ENCODE results near the gene MRPS7. TPM values are rescaled to one million over a fixed set of nuclear protein-coding genes. Genes with fewer than 3 reads are reported as not detected.

The MRPS7 gene
- 57.6 TPM for polyA plus RNA-seq (ENCODE audit: insufficient read length)

DNA sequence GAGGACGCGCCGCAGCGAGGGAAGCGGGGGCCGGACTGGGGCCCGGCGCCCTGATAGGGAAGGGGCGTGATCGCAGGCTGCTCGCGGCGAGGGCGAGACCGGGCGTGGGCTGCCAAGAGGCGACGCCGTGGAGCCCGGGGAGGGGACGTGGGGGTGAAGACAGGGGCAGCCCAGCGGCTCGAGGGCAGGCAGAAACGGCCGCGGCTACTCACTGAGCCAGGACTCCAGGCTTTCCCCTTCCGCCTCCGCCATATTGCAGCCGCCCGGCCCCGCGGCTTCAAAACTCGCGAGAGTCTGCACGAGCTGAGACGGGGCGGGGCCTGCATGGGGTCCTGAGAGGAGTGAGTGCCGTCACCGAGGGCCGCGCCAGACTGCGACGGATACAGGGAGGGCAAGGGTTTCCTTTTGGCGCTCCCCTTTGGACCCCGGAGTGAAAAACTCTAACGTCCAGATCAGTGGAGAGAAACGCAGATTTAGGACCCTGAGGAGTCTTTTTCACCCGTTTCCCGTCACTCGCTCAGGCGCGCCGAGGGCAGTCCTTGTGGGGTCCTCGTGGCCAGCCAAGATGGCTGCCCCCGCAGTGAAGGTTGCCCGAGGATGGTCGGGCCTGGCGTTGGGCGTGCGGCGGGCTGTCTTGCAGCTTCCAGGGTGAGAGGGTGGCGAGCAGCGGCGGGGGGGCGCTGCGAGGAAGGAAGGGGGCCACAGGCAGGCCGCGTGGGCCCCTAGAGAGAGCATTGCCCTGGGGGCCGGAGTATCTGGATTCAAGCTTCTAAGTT, at the start of gene MRPS7, which contains the start of gene GGA3:
Gene MRPS7, plus strand, starts transcription at position 544 of the 776 bp plus-strand sequence. Its CDS starts 22 bp downstream, at position 566.
Gene GGA3, minus strand, starts transcription at position 271 of the 776 bp plus-strand sequence. Its CDS starts 19 bp downstream, at position 252.
- peak; percentile 97 for DNase-seq

DNA sequence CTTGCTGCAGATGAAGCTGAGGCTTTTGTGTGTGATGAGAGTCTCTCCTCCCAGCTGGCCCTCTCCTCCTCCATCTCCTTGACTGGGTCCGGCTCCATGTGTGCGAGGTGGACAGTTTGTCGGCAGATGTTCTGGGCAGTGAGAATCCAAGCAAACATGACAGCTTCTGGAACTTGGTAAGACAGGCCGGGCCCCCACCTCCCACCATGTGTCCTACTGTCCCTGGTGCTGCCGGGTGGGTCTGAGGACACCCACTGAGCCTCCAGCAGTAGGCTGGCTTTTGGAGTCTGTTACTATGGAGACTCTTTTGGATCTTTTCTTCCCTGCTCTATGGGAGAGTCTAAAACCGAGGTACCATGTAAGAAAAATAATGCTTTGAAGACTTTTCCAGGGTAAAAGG, 43.5 kb upstream of the MRPS7 start:
- no peak for DNase-seq

DNA sequence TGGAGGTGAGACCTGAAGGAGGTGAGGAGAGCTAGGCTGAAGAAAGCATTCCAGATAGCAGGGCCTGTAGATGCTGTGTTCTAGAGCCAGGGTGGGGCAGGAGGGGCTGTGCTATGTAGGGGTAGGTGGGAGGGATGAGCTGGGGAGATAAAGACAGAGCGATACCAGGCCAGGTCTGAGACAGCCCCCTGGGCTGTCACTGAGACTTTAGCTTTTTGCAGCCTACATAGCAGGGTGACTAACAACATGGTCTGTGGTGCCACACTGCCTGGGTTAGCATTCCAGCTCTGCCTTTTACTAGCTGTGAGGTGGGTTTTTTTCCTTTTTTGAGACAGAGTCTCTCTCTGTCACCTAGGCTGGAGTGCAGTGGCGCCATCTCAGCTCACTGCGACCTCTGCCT, 41.9 kb upstream of the MRPS7 start:
- DNase-seq: no peak

DNA sequence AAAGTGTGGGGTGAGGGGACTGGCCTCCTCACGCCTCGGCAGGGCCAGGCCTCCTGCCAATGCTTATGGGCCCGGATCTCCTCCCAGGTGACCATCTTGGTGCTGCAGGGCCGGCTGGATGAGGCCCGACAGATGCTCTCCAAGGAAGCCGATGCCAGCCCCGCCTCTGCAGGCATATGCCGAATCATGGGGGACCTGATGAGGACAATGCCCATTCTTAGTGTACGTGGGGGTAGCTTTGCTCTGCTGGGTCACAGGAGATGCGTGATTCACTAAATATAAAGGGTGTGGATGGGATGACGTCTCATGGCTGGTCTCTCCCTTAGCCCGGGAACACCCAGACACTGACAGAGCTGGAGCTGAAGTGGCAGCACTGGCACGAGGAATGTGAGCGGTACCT, 36.7 kb upstream of the MRPS7 start:
- no peak for DNase-seq

DNA sequence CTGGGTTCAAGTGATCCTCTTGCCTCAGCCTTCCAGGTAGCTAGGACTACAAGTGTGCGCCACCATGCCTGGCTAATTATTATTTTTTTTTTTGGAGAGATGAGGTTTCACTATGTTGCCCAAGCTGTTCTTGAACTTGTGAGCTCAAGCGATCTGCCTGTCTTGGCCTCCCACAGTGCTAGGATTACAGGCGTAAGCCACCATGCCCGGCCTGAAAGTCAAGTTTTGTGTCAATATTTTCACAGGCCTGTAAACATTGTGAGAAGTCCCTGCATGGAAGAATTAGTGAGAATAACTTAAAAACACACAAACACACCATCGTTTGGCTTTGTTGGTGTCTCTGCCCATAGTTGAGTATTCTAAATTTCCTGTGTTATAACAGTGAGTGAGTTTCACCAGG, 34.0 kb upstream of the MRPS7 start:
- no peak for DNase-seq

DNA sequence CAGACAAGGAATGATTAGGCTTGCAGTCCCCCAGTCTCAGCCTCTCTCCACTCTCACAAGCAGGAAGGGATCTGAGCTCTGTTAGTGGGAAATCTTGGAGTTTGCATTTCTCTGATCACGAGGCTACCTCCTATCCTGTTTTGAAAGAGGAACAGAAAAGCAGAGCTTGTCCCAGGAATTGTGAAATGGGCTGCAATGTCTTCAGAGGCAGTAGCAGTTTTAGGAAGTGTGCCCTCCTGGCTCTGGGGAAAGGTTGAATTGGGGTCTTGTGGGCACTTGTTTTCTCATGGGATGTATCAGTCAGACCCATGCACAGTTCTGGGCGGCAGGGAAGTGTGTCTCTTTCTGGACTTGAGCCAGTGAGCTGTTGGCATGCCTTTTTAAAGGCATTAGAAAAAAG, 33.4 kb upstream of the MRPS7 start:
- no peak for DNase-seq

DNA sequence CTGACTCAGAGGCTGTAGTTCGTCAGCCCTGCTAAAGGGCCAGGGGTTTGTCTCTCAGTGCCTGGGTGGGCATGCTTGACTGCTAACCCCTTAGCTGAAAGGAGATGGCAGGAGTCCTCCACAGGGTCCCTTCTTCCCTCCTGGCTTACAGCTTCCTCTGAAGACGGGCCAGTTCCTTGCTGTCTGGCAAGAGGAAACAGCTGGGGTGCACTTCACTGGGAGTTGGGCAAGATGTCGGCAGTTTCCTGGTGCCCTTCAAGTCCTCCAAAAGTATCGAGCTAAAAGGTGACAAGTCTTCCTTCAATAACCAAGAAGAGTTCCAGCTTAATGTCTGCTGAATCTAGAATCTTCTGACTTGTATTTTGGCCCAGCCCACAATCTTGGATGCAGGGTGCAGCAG, 32.8 kb upstream of the MRPS7 start:
- no peak for DNase-seq

DNA sequence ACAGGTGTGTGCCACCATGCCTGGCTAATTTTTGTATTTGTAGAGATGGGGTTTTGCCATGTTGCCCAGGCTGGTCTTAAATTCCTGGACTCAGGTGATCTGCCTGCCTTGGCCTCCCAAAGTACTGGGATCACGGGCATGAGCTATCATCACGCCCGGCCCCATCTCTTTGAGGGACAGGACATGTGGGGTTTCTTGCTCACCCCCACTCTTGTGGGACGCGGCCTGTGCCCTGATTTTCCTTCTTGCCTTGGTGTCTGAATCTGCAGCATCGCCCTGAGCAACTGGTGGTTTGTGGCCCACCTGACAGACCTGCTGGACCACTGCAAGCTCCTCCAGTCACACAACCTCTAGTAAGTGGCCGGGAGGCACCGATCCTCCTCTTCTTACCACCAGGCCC, 30.6 kb upstream of the MRPS7 start:
- no peak for DNase-seq

DNA sequence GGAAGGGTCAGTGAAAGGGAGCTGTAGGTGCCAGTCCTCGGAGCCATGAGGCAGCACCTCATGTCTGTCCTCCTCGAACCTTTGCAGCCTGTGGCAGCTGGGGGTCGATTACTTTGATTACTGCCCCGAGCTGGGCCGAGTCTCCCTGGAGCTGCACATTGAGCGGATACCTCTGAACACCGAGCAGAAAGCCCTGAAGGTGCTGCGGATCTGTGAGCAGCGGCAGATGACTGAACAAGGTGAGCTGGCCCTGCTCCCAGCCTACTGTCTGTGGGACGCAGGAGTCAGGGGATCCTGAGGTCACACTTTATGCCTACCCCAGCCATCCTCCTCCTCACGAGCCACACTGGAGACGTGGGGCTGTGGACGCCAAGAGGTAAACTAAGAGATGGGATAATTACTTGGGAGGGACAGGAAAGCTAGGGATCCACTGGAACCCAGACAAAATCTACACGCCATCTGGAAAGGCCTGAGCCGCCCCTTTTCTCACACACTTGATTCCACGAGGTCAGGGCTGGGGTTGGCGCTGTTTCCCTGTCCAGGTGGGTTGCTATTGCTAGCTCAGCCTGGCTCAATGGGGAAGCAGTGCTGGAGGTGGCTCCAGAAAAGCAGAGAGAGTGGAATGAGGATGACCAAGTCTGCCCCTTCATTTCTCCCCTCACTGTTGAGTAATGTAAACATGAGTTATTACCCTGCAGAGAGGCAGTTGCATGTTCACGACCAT, 29.8 kb upstream of the MRPS7 start:
- no peak for DNase-seq

DNA sequence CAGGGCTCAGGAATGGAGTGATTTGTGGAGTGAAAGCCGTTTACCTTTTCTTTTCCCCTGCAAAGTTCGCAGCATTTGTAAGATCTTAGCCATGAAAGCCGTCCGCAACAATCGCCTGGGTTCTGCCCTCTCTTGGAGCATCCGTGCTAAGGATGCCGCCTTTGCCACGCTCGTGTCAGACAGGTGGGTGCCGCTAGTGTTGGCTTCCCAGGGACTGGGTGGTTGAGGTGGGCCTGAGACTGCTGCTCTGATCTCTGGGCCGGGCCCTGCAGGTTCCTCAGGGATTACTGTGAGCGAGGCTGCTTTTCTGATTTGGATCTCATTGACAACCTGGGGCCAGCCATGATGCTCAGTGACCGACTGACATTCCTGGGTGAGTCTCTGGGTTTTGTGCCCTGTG, 28.9 kb upstream of the MRPS7 start:
- DNase-seq: no peak

DNA sequence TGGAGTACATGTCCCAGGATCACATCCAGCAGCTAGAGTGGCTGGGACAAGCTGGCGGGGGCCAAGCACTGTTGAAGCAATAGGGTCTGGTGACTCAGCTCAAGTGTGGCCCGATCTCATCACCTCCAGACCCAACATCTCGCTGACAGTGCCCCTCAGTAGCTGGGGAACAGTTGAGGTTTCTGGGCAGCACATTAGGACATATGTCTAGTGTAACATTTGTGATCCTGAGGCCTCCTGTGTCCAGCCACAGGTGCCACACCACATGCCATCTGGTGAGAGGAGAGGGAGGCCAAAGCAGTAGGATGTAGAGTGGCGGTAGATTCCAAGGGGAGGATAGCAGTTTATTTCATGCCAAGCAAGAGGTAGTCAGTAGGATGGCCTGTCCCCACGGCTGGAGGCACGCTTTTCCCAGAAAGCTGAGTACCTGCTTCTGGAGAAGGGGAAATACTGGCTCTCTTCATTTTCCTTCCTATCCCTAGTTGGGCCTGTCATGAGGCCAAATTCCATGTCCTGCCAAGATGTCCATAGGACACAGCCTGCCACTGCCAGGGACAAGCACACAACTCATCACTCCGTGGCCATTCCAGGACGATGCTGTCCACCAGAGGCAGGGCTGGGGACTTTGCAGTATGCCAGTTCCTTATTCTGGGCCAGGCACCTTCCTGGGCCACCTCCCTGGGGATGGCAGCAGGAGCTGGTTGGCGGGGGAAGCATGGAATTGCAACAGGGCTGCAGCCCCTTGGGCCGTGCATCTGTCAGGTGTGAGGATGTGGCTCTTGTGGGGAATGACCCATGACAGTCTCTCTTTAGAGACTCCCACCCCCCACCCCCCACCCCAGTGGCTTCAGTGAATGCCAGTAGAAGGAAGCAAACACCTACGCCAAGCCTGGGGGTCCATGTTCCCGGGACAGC, 24.3 kb upstream of the MRPS7 start:
- DNase-seq: no peak

DNA sequence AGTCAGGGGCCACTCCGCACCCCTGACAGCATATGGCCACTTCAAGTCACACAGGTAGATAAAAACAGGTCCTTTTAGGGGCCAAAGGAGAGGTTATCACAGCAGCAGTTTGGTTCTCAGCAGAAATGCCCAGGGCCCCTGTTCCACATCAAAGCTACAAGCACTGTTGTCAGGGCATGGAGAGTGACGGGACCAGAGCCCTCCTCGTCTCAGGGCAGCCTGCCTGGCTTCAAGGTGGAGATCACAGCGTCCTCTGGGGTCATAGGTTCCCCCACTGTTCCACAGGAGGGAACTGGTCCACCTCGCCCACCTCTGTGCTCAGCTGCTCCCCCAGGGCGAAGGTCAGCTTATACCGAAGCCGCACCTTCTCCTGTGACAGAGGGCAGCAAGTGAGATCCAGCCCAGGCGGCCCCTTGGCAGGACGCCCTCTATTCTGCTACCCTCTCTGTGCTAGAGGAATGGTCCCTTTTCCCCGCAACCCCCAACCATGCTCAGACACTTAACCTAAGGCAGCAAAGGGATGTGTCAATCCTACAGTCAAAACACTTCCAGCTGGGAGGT, 23.6 kb upstream of the MRPS7 start:
- DNase-seq: no peak

DNA sequence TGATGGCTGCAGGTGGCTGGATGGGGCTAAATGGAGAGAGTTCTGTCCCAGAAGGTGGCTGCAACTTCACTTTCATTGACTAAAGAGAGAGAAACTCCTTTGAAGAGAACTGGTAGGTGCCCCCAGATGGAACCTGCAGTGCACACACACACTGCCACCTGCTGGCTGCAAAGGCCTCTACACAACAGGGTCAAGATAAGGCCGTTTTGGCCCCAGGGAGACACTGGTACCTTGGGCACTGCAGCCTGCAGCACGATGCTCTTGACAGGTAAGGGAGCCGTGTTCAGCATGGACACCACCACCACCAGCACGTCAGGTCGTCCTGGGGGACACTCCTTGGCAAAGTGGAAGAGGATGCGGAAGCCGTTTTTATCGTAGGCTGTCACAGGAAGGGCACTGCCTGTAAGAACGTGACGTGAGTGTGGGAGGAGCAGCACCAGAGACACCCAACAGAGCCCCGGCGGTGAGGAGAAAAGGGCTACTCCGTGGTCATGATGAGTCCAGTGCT, 22.9 kb upstream of the MRPS7 start:
- no peak for DNase-seq

DNA sequence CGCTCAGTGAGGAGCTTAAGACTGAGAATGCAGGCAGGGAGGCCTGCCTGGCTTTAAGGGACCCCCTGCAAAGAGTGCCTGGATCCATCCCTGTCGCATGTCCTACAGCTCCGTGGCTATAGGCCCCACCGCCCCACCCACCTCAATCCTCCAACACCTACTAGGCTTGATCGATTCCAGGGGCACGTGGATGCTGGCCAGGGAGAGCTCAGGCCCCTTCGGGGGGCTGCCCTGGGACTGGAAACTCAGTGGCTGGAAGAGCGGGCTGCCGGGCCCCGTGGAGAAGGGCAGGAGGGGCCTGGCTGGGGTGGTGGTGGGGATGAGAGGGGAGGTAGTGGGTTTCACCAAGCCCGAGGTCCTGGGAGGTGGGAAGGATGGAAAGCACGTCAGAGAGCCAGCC, 22.5 kb upstream of the MRPS7 start:
- DNase-seq: no peak

DNA sequence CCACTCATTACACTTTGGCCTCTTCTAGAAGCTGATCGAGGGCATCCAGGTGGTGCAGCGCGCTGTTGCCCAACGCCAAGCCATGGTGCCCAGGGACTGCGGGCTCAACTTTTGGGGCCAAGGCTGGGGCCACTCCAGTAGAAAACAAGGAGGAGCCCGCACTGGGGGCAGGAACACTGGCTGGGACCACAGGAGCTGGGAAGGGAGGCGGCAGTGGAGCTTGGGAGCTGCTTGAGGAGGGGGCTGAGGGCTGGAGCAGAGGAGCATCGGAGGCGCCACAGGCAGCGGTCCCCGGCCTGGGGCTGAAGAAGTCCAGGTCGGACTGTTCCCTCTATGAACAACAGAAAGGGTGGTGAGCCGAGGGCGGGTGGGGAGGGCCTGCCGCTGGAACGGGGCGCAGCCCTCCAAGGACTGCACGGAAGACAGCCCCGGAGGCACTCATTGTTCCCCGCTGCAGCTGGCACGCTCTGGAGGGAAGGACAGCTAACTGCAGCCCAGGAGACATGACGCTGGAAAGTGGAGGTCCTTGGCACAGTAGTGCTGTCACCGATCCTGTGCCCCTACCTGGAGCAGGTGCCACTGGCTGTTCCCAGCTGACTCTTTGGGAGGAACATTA, 21.8 kb upstream of the MRPS7 start:
- DNase-seq: no peak

DNA sequence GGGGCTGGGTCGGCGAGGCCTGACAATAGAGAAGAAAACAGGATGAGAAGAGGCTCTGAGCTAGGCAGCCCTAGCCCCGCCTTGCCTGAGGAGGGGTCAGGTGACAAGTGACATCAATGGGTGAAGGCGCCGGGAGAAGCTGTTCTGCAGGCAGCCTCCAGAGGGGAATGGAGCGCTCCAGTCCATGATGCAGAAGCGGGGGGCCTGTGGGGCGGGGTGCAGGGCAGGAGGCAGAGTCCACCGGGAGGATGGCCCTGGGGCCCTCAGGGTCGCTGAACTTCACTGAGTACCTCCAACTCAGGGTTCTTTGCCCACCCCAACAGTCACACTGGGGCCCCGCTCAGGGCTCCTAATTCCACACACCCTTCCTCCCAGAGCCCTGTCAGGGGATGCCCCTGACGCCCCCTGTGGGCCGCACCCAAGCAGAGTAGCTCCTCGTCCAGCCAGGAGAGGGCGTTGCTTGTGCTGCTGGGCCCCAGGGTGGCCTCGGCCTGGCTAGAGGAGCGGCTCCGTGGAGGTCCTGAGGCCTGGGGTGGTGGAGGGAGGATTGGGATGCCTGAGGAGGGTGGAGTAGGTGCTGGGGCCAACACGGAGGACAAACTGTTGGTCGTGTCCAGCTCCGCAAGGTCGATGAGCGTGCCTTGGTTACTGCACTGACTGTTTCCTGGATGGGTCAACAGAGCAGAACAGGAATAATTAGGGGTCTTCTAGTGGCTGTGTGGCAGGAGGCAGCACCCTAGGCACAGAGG, 21.1 kb upstream of the MRPS7 start:
- DNase-seq: no peak

DNA sequence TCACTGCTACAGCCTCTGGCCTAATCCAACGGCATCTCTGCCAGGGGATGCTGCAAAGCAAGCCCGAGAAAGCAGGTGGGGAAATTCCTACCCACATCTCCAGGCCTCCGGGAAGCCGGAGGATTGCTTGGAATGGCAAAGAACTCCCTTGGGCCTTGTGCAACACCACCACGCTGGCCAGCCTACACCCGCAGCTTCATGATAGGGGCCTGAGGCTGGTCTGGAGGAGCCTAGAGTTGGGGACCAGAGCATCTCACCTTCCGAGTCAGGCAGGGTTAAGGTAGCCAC, 20.6 kb upstream of the MRPS7 start:
- DNase-seq: no peak

DNA sequence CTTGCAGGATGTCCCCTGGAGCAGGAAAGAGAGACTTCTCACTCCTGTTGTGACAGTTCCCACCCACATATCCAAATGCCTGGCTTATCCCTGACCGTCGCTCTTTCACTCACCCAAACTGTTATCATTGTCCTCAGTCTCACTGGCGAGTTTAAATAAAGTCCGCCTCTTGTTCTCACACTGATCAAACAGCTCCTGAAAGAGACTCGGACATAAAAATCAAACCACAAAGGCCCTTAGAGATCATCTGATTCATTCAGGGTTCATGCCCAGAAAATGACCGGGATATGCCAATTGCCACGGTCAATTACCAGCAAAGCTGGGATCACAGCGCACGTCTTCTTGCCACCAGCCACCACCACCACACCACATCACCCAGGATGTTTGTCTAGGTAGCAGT, 20.2 kb upstream of the MRPS7 start:
- no peak for DNase-seq

DNA sequence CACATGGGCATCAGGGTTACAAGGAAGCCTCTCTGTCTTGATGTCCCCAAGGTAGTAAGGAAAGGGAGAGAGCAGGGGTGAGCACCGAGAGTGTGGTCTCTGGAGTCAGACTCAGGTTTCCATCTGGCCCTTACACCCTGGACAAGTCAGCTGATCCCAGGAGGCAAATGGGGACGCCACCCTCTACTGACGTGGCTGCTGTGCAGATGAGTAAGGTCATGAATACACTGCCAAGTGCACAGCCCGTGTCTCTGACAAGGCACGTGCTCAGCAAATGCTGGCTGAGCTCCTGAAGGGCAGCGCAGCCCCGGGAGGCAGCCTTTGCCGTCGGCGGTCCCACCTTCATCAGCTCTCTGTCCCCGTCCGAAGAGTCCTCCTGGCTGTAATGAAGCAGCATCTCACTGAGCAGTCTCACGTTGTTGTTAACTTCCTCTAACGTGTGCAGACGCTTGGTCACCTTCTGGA, 19.7 kb upstream of the MRPS7 start:
- no peak for DNase-seq

DNA sequence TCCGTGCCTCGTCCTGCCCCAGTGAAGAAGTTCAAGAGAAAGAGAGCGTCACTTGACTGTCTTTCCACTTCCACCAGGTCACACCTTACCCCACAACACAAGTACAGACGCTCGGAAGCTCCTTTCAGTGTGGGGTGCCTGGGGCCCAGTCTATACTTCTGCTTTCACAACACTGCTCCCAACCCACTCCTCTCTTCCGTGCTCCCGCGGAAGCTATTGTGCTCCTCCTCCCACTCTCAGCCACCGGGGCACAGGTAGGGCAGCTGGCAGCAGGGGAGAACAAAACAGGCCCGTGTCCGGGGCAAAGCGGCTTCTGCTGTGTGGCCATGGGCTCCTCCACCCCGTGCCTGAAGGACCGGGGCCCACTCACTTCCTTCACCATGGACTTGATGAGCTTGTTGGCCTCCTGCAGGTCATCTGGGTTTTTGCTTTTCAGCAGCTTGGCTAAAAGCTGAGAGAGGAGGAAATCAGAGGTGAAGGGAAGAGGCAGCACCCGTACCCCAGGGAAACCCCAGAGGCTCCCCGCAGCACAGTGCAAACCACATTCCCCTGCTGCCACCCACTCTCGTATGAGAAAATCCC, 19.1 kb upstream of the MRPS7 start:
- no peak for DNase-seq

All from hindlimb muscle (tissue), 1 donor.